Kidney epithelial cell (primary cell): Measurements from ENCODE around the gene TMPO. TPM values are rescaled to one million over a fixed set of nuclear protein-coding genes. Genes with fewer than 3 reads are reported as not detected.
"Not testable (repeated sequence)": the region's sequence is repeated elsewhere in the genome, so short reads cannot be mapped to it uniquely, and the experiment has no call there.

Source experiments
- DNase-seq: peaks from one replicate; pipeline ENCODE4 v3.0.0-alpha.2; 2010; ENCODE audit warnings: low read depth
- H3K27me3 ChIP-seq: 2 replicates; pipeline ENCODE4 v1.6.0; 2011; ENCODE audit warnings: low read length; ENCODE audit not compliant: control insufficient read depth, insufficient read depth
- H3K36me3 ChIP-seq: 2 replicates; pipeline ENCODE4 v1.5.1; 2011; ENCODE audit warnings: low read length; ENCODE audit not compliant: control insufficient read depth, insufficient read depth
- H3K4me3 ChIP-seq: 2 replicates; pipeline ENCODE4 v1.5.1; 2011; ENCODE audit warnings: low read depth, mild to moderate bottlenecking, control low read depth, low read length
- CTCF ChIP-seq: IDR thresholded peaks from 2 replicates; pipeline ENCODE4 v1.5.1; 2011; ENCODE audit warnings: mild to moderate bottlenecking, moderate library complexity, low read length, control low read depth, inconsistent platforms; ENCODE audit not compliant: insufficient read depth, poor library complexity, severe bottlenecking
- total RNA-seq: library from RNA; depleted of rRNA; stranded (reverse); fragments of >200 nt; gene quantifications from 2 replicates; pipeline ENCODE4 v1.2.3, GENCODE V29; 2015

Gene TMPO
- total RNA-seq, 1 donor from 2014 or later, result 63.0 TPM

- no peak overlapping the region for H3K4me3 ChIP-seq
- no peaks in the 10 kb centered on the region for H3K27me3 ChIP-seq
- no peak for DNase-seq
- no peak for TF ChIP-seq CTCF
- H3K36me3 ChIP-seq, result peaks cover 2% of the 10 kb centered on the region
Observed at GRCh38 chr12:98543701-98544100, 28.3 kb downstream of the TMPO start.

- Histone ChIP-seq H3K27me3 (no peaks in the 10 kb centered on the region), H3K4me3 (no peak overlapping the region), H3K36me3 (peaks cover 2% of the 10 kb centered on the region)
- no peak for DNase-seq
- TF ChIP-seq CTCF, result no peak
Observed at GRCh38 chr12:98544751-98545150, 29.4 kb downstream of the TMPO start.

- Histone ChIP-seq H3K36me3 (peaks cover 2% of the 10 kb centered on the region), H3K4me3 (no peak overlapping the region), H3K27me3 (no peaks in the 10 kb centered on the region)
- no peak for DNase-seq
- TF ChIP-seq CTCF, result no peak
Observed at GRCh38 chr12:98549371-98550110, 34.2 kb downstream of the TMPO start.

GRCh38 chr12:98551787-98552186, 36.4 kb downstream of the TMPO start:
- no peak for DNase-seq
- TF ChIP-seq CTCF, result no peak
- Histone ChIP-seq H3K27me3 (no peaks in the 10 kb centered on the region), H3K4me3 (no peak overlapping the region), H3K36me3 (no peaks in the 10 kb centered on the region)

- DNase-seq, H3K4me3 ChIP-seq, H3K36me3 ChIP-seq, H3K27me3 ChIP-seq: not testable (repeated sequence)
Observed at GRCh38 chr12:98558097-98558496, 42.7 kb downstream of the TMPO start.

GRCh38 chr12:98559666-98560065, 44.3 kb downstream of the TMPO start:
- Histone ChIP-seq H3K27me3 (no peaks in the 10 kb centered on the region), H3K36me3 (no peaks in the 10 kb centered on the region), H3K4me3 (no peak overlapping the region)
- DNase-seq, result no peak
- no peak for TF ChIP-seq CTCF
